GM19324 (cell line): ENCODE data around the gene CREB5.
A peak's percentile ranks its signal among the peaks of the same experiment; 100 is the strongest.
"Not testable (repeated sequence)": the region's sequence is repeated elsewhere in the genome, so short reads cannot be mapped to it uniquely, and the experiment has no call there.

Source experiments
- ATAC-seq: cut with Tn5 transposase; IDR thresholded peaks from one replicate; pipeline ENCODE4 v1.9.1; 2021; ENCODE audit warnings: mild to moderate bottlenecking, moderate library complexity; ENCODE audit not compliant: unreplicated experiment, low FRiP score

CREB5 gene

DNA sequence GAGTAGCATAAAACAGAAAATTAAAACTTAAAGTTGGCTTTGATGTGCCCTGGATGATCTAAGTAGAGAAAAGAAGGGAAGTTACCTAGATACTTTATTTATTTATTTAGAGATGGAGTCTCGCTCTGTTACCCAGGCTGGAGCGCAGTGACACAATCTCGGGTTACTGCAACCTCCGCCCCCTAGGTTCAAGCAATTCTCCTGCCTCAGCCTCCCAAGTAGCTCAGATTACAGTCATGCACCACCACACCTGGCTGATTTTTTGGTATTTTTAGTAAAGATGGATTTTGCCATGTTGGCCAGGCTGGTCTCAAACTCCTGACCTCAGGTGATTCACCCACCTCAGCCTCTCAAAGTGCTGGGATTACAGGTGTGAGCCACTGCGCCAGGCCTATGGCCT lies 373.8 kb downstream of the CREB5 start:
- ATAC-seq: not testable (repeated sequence)

DNA sequence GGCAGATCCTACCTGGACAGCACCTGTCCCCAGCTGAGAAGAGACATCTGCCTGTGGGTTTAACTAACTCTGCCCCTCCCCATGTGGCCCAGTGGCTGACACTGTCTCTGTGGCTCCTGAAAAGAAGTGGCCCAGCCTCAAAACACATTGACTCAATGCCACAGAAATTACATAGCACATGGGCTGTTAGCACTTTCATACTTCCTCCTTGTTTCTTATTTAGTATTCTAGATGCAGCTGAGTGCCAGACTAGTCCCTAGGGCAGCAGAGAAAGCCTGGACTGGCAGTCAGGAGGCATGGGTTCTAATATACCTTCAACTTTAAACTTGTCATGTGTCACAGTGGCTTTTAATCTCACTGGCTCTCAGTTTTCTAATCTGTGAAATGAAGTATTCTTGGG lies 374.8 kb downstream of the CREB5 start:
- ATAC-seq: no peak

DNA sequence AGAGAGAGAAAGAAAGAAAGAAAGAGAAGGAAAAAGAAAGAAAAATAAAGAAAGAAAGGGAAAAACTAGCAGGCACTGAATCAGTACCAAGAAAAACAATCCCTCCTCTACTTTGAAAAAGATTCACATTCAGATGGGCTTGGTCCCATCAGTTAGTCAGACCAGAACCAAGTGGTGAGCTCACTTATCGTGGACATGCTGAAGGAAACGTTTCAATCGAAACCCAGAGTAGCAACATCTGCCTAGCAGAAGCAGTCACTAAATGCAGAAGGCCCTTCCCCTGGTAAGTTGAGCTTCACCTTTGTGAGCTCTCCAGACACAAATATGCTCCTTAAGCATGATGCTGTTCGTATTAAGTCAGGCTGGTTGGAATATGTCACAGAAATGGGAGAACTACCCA lies 378.1 kb downstream of the CREB5 start:
- ATAC-seq: no peak

DNA sequence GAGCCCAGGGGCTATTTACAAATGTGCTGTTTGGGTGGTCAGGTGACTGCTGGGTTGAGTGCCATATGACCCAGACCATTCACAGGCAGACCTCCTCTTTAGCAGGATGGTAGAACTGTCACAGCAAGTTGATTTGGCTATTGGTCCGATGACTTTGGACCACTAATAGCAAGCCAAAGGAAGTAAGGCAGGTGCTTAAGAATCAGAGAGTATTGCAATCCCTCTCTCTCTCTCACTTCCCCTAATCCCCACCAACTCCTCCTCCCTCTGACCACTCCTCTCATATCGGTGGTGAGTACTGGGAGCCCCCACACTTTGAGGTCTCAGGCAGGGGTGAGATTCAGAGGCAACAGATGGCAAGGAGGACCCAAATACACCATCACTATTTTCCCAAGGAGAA lies 380.5 kb downstream of the CREB5 start:
- ATAC-seq: no peak

DNA sequence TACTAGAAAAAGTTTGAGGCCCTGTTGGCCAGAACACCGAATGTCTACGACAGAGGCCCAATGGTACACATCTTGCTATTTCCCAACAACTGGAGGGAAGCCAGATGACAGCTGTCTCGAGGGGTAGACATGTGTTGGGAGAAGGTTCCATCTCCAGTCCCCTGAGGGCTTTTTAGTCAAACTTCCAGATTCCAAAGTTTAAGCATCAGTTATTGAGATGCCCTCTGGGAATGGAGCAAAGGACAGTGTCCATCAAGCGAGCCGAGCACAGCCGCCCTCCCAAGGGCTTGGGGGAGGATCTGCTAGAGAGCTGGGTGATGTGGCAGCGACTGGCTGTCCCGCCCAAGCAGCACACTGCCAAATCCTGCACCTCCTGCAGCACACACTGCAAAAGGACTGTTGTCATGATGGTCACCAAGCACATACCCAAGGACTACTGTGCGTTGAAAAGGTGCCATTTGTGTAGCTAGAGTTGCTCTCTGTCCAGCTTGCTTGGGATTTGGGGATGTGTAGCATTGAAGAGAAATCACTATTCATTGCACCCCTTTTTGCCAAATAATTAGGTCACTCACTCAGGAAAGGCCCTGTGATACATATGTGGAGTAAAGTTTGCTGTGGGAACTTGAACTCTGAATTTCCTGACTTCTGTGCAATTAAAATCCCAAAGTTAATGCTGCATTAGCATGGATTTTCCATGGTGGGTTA lies 381.2 kb downstream of the CREB5 start:
- no peak for ATAC-seq

DNA sequence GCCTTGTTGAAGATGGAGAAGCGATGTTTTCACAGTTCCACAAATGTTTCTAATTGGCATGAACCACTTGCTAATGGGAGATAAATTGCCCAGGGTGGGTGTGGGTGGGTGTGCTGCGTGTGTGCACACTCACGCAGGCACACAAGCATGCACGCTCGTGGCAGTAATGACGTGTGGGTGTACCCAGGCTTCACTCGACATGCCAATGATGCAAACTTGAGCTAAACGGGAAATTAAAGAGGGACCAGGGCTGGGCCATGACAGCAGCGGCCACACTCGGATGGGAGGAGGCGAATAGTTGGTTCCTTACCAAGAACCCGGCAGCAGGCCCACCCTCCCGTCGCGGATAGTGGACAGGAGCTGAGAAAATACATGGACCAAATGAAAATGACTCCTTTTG lies 386.0 kb downstream of the CREB5 start:
- ATAC-seq: no peak

DNA sequence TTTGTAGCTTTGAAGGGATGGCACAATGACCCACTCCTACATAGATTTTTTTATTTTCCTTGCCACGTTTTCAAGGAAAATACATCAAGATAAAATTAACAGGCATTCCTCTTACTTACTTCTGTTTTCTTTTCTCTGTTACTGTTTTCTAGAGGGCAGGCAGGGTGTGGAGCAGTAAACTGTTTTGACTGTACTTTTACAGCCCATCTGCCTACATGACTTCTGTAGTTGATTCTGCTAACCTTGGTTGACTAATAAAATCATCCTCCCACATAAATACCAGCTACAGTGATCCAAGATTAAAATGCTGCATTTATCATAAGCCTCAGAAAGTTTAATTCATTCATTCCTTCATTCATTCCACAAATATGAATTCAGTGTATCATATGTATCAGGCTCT lies 387.3 kb downstream of the CREB5 start:
- no peak for ATAC-seq

DNA sequence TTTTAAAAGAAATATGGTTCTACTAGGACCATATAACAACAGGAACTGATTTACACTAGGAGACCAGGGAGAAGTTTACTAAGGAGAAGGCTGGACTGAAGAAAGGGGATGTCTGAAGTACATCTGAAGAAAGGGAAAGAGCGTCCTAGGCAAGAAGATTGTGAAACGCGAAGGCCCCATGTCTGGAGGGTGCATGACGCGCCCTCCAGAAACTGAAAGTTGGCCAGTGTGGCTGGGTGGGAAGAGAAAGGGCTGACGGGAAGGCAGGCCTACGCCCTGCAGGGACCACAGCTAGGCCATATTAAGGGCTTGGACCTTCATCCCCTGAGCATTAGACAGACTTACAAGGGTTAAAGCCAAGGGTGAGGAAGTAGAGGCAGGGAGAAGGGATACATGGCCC lies 387.8 kb downstream of the CREB5 start:
- no peak for ATAC-seq

DNA sequence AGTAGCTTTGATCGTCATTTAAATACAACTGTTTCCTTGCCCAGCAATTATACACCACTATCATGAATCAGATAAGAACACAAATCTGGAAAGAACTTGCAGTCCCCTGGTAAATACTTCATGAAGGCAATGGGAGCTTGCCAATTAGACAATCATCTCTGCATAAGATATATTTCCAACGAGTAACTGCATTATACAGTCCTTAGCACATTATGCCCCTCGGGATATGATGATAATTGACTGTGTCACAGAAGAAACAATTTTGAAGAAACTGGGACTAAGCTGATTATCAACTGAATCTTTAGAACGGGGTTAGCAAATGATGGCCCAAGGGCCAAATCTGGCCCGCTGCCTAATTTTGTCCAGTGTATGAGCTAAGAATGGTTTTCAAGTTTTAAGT lies 390.1 kb downstream of the CREB5 start:
- ATAC-seq: no peak

DNA sequence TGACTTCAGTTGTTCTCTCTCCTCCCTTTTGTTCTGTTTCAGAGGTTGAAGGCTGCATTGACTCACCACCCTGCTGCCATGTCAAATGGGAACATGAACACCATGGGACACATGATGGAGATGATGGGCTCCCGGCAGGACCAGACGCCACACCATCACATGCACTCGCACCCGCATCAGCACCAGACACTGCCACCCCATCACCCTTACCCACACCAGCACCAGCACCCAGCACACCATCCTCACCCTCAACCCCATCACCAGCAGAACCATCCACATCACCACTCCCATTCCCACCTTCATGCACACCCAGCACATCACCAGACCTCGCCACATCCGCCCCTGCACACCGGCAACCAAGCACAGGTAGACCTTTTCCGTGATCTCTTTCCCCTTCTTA lies 391.8 kb downstream of the CREB5 start:
- ATAC-seq: no peak

DNA sequence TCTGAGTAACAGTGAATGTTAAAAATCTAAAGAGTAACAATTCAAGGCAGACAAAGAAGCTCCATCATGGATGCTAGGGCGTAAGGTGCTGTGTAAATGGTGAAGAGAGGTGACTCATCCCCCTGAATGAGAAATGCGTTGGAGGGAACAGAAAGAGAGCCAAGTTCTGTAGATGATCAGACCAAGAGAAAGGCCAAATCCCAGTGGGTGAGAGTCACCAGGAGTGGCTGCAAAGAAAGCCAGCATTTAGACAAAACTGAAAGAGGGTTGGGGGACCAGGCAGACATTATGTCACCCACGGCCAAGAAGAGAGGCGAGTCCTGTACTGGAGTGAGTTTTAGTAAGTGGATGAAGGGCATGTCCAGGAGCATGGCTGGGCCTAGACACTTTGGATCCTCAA lies 392.7 kb downstream of the CREB5 start:
- ATAC-seq: no peak

DNA sequence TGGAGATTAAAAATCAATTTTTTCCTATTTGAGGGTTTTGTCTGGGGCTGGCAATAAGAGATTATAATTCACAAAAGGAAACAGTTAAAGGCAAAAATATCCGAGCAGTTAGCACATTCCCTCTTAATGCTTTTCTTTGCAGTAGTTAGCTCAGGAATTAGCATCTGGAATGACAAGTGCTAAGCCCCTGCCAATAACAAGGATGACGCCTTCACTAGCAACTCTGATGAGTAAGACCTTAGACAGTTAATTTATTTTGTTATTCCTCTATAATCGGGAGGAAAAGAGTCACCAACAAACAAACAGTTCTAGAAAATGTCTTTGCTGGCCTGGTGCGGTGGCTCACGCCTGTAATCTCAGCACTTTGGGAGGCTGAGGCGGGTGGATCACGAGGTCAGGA lies 394.5 kb downstream of the CREB5 start:
- no peak for ATAC-seq

DNA sequence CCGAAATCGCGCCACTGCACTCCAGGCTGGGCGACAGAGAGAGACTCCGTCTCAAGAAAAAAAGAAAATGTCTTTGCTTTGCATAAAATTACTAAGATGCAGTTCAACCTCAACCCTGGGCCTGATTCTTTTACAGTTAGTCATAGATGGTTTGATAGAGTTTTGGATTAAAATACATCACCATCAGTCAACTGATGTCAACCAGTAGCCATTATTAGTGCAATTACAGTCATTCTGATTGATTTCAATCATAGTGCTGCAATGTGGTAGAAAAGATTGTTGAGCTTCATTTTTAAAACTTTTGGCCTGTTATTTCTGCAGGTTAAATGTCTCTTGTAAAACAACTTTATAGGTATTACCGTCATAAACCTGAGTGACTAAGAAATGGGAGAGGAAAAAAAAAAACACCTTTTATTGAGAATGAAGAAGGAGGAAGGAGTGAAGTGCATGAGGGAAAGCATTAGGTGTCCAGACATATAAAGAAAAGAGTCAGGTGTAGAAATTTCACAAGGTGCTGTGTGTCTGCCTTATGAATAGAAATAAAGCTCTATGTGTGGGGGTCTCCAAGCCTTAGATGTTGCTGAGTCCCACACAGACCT lies 395.2 kb downstream of the CREB5 start:
- ATAC-seq: no peak

DNA sequence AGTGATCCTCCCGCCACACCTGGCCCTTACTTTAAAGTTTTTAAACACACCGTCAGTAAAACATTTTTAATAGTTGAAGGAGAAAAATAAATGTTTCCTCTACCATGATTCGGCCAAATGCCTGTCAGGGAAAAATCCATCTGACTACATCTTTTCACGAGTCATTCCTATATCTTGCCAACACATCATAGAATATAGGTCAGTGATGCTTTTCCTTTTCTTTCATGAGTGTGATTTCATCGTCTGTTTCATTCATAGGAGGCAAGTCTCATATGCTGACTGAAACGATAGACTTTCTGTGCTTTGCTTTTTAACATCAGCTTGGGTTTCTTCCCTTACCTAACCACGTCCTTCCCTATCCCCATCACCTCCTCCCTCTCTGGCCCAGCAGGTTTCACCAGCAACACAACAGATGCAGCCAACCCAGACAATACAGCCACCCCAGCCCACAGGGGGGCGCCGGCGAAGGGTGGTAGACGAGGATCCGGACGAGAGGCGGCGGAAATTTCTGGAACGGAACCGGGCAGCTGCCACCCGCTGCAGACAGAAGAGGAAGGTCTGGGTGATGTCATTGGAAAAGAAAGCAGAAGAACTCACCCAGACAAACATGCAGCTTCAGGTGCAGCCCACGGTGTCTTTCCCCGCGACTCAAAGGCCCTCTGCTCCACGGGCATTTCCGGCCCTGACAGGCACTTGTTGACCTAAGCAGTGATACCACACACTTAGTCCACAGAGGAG lies 396.6 kb downstream of the CREB5 start:
- ATAC-seq: peak; percentile 89

DNA sequence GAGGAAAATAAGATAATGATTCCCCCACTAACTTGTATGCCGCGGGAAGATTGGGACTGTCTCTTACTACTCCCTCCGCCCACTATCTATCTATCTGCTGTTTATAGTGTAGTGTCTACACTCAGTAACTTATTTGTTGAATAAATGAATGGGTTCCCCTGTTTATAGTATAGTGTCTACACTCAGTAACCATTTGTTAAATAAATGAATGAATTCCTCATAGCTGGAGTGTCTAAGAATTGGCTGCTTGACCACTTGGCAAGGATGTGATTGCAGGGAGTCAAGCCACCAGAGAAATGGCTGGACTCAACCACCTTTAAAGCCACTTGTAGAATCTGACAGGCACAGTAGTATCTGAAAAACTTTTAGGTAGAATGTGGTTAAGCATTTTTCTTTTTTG lies 398.7 kb downstream of the CREB5 start:
- ATAC-seq: no peak

DNA sequence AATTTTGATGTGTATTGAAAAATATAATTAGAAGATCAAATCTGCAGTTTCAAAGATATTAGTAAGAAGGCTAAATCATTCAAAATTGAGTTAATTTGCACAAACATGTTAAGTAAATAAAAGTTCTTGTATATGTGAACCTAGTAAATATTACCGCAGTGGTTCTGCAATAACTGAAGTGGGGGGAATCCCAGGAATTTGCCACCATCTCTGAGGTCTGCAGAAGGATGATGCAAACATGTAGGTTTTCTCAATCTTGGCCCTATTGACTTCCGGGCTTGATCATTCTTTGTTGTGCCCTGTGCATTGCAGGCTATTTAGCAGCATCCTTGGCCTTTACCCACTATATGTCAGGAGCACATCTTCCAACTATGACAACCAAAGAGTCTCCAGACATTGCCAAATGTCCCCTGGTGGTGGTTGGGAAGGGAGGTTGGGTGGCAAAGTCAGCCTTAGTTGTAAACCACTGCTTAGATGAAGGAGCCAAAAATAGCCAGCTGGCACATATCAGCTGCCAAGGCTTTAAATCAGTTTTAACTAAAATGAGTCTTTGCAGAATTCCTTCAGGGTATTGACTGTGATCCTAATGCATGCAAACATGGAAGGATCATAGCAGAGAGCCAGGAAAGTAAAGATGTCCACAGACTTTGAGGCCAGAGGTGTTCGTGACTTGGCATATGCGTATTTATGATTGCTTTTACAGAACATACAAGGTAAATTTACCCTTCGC lies 399.5 kb downstream of the CREB5 start:
- ATAC-seq: no peak

DNA sequence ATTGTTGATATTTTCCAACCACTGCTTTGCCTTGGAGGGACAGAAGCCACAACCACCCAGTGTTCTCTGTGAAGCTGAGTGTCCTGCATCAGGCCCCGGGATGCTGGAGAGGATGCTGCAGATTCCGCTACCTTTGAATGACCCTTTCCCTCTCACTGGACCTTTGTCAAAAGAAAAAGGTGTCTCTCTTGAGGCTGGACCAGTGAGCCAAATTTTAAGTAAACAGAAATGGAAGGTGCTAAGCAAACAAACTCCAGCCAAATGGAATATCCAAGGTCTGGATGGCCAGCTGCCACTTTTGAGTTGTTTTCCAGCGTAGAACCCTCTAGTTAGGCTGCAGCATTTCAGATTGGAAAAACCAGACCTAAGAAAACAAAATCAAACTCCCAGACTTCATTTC lies 400.3 kb downstream of the CREB5 start:
- ATAC-seq: no peak

DNA sequence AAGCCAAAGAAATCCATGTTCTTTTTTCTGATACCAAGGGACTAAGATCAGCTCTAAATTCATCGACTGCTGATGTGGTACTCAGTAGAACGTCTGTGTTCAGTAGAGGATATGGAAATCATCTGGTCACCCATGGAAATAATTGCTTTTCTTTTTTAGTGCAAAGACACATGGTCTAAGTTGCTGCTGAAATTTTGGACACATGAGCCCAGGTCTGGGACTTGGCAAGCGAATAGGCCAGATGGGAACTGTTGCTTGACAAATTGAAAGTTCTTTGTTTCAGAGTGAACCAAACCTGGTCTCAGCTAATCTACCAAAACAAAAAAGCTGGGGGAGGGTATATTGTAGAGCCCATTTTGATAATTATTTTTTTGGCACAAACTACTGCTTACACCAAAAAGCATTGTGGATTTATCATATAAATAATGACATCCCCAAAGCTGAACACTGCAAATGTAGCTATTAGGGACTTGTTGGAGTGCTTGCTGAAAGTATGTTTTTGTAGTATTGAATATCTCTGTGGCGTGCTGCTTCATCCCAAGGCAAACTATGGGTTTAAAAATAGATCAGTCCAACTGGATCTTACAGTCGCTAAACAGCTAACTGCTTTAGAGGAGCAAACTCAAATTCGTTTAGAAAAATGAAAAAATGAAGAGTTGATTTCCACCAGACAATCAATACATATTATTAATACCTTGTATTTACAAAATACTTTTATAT lies 401.1 kb downstream of the CREB5 start:
- no peak for ATAC-seq

DNA sequence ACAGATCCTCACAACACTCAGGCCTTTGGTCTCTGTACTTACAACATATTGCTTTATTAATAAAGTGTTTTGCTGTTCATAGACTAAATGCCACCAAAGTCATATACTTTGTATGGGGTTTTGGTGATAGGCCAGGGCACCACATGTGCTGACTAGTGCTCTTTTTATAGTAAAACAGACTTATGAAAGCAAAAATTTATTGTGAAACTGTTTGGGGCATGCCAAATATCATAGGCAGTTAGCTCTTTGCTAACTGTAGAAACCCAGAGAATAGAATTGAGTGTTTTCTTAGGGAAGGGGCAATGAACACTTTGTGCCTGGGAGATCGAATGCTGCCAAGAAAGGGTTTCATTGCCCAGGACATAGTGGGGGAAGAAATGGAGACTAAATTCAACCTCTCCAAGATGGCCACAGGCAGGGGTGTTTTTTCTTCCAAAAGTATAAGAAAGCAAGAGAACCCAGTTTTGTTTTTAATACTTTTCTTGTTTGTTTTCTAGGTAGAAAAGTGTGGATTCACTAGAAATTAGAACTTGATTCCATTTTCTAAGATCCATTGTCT lies 403.1 kb downstream of the CREB5 start:
- ATAC-seq: peak; percentile 39

DNA sequence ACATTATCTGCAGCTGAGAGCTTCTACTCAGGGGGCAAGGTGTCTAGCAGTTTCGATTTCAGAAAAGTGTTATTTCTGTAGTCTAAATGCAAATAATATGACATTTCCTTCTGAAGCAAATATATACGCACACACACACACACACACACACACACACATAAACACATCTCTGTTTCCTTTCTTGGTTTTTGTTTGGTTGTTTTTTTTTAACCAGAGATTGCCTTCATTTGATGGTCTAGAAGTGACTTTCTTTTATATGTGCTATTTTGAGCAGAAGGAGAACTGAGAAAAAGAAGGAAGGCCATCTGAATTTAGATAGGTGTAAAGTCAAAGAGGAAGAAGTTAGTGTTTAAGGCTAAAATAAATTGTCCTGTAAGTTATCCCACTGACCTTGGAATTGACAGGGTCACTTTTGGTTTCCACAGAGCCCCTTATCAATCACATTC lies 403.6 kb downstream of the CREB5 start:
- peak; percentile 84 for ATAC-seq
